H1 (cell line): ENCODE measurements around the gene JAKMIP1.

ENCODE experiments used
- EP300 ChIP-seq, 2 experiments: IDR thresholded peaks; 1 replicate in 1 of 2; 2 replicates in 1 of 2; pipeline ENCODE4 v1.6.1; 2011 to 2012; ENCODE audit warnings: low read depth in 2 of 2, low read length in 2 of 2, mild to moderate bottlenecking in 2 of 2, borderline replicate concordance in 1 of 2, inconsistent platforms in 1 of 2, moderate library complexity in 1 of 2
- RAD21 ChIP-seq, 2 experiments: IDR thresholded peaks in 1 of 2; conservative IDR thresholded peaks in 1 of 2; 2 replicates each; pipeline ENCODE4 v1.6.1; 2011; ENCODE audit warnings: low read depth in 2 of 2, low read length in 2 of 2, improper control_type of control experiment in 1 of 2, inconsistent platforms in 1 of 2, mild to moderate bottlenecking in 1 of 2, moderate library complexity in 1 of 2
- SUZ12 ChIP-seq: fragments of 200-600 bp; sonication (generic); IDR thresholded peaks from 2 replicates; pipeline ENCODE4 v1.6.1; 2012; ENCODE audit warnings: mild to moderate bottlenecking, inconsistent platforms, low read length, moderate library complexity, mixed read lengths
- TAF1 ChIP-seq: IDR thresholded peaks from 2 replicates; pipeline ENCODE4 v1.6.1; 2011; ENCODE audit warnings: mild to moderate bottlenecking, low read depth, low read length
- TF ChIP-seq, protein P1 (sequence below), 3 experiments: IDR thresholded peaks; 1 replicate in 2 of 3; 2 replicates in 1 of 3; pipeline versions ENCODE4 v1.5.1 to v1.6.1; 2011; ENCODE audit warnings: low read length in 3 of 3, mild to moderate bottlenecking in 3 of 3, inconsistent platforms in 2 of 3, low read depth in 1 of 3, moderate library complexity in 1 of 3; ENCODE audit not compliant: insufficient read depth in 1 of 3; ENCODE audit errors: control extremely low read depth in 1 of 3

- TF ChIP-seq, protein P1, sequence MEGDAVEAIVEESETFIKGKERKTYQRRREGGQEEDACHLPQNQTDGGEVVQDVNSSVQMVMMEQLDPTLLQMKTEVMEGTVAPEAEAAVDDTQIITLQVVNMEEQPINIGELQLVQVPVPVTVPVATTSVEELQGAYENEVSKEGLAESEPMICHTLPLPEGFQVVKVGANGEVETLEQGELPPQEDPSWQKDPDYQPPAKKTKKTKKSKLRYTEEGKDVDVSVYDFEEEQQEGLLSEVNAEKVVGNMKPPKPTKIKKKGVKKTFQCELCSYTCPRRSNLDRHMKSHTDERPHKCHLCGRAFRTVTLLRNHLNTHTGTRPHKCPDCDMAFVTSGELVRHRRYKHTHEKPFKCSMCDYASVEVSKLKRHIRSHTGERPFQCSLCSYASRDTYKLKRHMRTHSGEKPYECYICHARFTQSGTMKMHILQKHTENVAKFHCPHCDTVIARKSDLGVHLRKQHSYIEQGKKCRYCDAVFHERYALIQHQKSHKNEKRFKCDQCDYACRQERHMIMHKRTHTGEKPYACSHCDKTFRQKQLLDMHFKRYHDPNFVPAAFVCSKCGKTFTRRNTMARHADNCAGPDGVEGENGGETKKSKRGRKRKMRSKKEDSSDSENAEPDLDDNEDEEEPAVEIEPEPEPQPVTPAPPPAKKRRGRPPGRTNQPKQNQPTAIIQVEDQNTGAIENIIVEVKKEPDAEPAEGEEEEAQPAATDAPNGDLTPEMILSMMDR (IDR thresholded peaks at IDR 0.05; ENCODE audit: control extremely low read depth in 1 of 3, insufficient read depth in 1 of 3, low read depth in 1 of 3, low read length in 3 of 3): no peak
- TF ChIP-seq SUZ12 (no peak), EP300 (IDR thresholded peaks at IDR 0.05; ENCODE audit: borderline replicate concordance in 1 of 2, low read depth in 2 of 2, low read length in 2 of 2) (no peak), RAD21 (IDR thresholded peaks at IDR 0.05 in 1 of 2, conservative IDR thresholded peaks at IDR 0.05 in 1 of 2; ENCODE audit: low read depth in 2 of 2, low read length in 2 of 2) (no peak), TAF1 (no peak)
Observed at GRCh38 chr4:5993876-5994811, 206.2 kb downstream of the JAKMIP1 start.
